PFSK-1 (cell line): Measurements from ENCODE around the gene DGCR2.

ENCODE experiments used
- FOXP2 ChIP-seq: optimal IDR thresholded peaks from 2 replicates; pipeline ENCODE3; 2011; ENCODE audit warnings: borderline replicate concordance, control low read depth, inconsistent platforms; ENCODE audit not compliant: insufficient read depth; ENCODE audit errors: extremely low read length, extremely low read depth
- POLR2AphosphoS5 ChIP-seq: IDR thresholded peaks from 2 replicates; pipeline ENCODE4 v1.6.1; 2012; ENCODE audit warnings: low read depth, mild to moderate bottlenecking, control low read depth, low read length, moderate library complexity
- REST ChIP-seq, 2 experiments: IDR thresholded peaks; 2 replicates each; pipeline versions ENCODE4 v1.6.1 to v1.8.0; 2011 to 2012; ENCODE audit warnings: low read depth in 2 of 2, low read length in 2 of 2, control low read depth in 1 of 2, inconsistent platforms in 1 of 2, mild to moderate bottlenecking in 1 of 2, moderate library complexity in 1 of 2; ENCODE audit not compliant: insufficient read depth in 1 of 2
- SIN3A ChIP-seq: IDR thresholded peaks from 2 replicates; pipeline ENCODE4 v1.6.1; 2012; ENCODE audit warnings: mild to moderate bottlenecking, low read length, moderate library complexity, borderline replicate concordance; ENCODE audit not compliant: insufficient read depth
- TAF1 ChIP-seq: IDR thresholded peaks from 2 replicates; pipeline ENCODE4 v1.6.1; 2012; ENCODE audit warnings: low read length, control low read depth, borderline replicate concordance; ENCODE audit not compliant: insufficient read depth

Gene DGCR2

GRCh38 chr22:18992543-18993198 is 129.5 kb downstream of the DGCR2 start:
- TF ChIP-seq SIN3A (no peak), FOXP2 (no peak), POLR2AphosphoS5 (no peak), REST (IDR thresholded peaks at IDR 0.05; ENCODE audit: insufficient read depth in 1 of 2, low read depth in 2 of 2, low read length in 2 of 2) (no peak), TAF1 (no peak)

GRCh38 chr22:18991821-18992442 is 130.3 kb downstream of the DGCR2 start:
- TF ChIP-seq FOXP2 (no peak), SIN3A (no peak), POLR2AphosphoS5 (no peak), TAF1 (no peak), REST (IDR thresholded peaks at IDR 0.05; ENCODE audit: insufficient read depth in 1 of 2, low read depth in 2 of 2, low read length in 2 of 2) (no peak)

- TF ChIP-seq SIN3A, result no peak
- no peak for TF ChIP-seq POLR2AphosphoS5
- no peak for TF ChIP-seq FOXP2
- no peak for TF ChIP-seq REST (IDR thresholded peaks at IDR 0.05; ENCODE audit: insufficient read depth in 1 of 2, low read depth in 2 of 2, low read length in 2 of 2)
- no peak for TF ChIP-seq TAF1
Observed at GRCh38 chr22:18991138-18991432, 131.1 kb downstream of the DGCR2 start.

DNA sequence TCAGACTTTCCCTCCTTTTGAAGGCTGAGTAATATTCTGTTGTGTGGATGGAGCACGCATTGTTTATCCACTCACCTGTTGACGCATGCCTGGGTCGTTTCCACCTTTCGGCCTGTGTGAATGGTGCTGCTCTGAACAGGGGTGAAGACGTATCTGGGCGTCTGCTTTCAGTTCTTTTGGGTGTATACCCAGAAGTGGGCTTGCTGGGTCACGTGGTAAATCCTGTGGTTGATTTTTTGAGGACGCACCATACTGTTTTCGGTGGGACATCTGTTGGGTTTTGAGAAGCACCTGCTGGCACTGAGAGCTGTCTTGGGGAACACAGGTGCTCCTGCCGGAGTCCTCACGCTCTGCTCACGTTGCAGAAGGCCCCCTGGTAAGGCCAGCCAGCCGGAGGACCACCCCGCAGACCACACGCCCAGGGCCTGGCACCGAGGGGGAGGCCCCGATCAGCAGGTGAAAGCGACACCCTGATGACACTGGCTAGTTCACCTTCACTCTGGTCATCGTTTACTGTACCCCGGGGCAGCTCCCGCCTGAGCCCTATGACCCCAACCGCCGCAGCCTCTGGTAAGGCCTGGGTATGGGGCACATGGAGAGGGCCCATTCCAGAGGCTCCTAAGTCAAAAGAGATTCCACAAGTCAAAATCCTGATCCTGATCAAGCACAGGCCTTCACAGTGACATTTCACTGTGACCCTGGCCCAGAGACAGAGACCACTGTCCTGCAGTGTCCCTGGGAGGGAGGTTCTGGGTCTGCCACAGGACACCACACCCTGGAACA is 131.7 kb downstream of the DGCR2 start:
- no peak for TF ChIP-seq REST (IDR thresholded peaks at IDR 0.05; ENCODE audit: insufficient read depth in 1 of 2, low read depth in 2 of 2, low read length in 2 of 2)
- TF ChIP-seq SIN3A, result no peak
- no peak for TF ChIP-seq POLR2AphosphoS5
- no peak for TF ChIP-seq TAF1
- TF ChIP-seq FOXP2, result no peak
